ENCODE measurements around the gene ABHD12.

- TF ChIP-seq CTCF (conservative IDR thresholded peaks at IDR 0.05 in 1 of 2, IDR thresholded peaks at IDR 0.05 in 1 of 2; ENCODE audit: low read depth in 1 of 2, low read length in 2 of 2) (no peak), EZH2 (IDR thresholded peaks at IDR 0.05; ENCODE audit: low read length, missing control alignments) (no peak)
Measured at GRCh38 chr20:25301357-25301920, 89.2 kb downstream of the ABHD12 start.
